Measurements from ENCODE around the gene PRKCA.
"Not testable (repeated sequence)": the region's sequence is repeated elsewhere in the genome, so short reads cannot be mapped to it uniquely, and the experiment has no call there.

PRKCA gene

DNA sequence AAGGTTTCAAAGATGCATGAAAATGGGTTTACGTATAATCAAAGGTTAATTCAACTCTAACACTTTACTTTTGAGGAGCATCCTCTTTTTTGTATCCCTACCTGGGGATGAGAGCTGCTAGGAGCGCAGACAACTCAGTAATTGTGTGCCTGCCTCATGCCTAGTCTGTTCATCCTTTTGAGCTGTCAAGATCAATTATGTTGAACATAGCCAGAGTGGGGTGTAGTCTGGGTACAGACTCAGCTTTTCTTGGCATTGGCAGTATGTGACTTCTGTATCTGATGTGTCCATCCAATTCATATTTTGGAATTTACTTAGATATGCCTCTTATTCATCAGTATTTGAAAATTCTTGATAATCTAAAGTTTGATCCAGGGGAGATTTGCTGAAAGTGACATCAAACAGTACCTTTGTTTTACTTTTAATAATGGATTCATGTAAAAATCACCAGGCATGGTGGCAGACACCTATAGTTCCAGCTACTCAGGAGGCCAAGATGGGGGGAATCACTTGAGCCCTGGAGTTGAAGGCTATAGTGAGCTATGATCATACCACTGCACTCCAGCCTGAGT is 24.1 kb downstream of the PRKCA start:
- no peak for DNase-seq (ENCODE audit: low read depth)

DNA sequence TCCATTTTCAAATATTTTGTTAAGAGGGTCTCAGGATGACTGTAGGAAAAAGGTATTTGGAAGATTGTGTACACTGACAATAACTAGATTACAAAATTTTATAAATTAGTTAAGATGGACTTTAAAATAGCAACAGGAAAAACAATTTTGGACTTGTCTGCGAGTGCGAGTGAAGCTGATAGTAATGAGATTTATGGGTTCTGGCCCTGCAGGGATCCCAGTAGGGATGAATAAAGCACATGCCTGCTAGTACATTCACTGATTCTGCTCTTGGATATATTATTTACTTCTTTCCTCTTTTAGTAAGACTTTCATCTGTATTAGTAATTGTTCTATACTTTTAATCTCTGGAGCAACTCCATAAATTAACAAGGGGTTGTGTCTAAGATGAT is 28.2 kb downstream of the PRKCA start:
- no peak for DNase-seq (ENCODE audit: low read depth)

DNA sequence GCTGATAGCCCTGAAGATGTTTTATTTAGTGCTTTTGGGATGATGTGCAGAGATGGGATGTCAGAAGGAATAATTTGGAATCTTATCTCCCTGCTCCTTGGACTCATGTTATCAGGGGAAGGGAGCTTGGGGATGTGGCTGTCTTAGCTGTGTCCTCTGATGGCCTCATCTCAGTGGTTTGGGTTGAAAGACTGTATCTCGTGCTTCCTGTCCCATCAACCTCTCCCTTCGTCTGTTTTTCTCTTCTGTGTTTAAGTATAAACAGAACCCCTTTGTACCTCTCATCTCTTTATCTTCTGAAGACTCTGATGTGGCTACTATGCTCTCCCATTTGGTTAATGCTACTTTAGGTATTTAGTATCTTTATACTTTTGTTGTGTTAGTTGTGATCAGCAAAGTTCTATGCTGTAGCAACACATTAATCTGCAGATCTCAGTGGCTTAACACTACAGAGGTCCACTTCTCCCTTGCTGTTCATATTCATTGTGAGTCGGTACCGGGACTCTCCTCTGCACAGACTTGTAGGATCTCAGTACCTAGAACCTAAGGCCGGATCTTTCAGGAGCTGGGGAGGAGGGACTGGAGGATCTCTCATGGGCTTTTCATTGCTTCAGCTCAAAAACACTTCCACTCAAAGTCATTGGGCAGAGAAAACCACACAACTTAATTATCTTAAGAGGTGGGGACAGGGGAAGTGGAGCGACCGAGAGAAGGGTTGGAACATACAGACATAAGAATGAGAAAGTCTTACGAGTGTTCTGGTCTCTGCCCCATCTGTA is 28.8 kb downstream of the PRKCA start:
- DNase-seq (ENCODE audit: low read depth) = no peak

DNA sequence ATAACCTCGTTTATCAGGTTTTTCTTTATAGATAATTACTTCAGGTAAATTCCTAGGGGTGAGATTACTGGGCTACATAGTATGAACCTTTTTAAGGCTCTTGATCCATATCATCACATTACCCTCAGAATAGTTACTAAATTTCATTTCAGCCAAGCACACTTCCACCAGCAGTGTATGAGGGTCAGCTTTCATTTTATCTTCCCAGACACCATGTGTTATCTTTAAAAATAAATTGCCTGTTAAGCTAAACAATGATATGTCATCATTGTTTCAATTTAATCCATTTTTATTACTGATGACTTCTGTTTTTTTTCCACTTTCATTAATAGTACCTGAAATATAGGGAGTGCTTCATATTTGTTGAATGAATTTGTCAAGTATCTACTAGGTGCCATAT is 33.4 kb downstream of the PRKCA start:
- DNase-seq (ENCODE audit: low read depth) = no peak

DNA sequence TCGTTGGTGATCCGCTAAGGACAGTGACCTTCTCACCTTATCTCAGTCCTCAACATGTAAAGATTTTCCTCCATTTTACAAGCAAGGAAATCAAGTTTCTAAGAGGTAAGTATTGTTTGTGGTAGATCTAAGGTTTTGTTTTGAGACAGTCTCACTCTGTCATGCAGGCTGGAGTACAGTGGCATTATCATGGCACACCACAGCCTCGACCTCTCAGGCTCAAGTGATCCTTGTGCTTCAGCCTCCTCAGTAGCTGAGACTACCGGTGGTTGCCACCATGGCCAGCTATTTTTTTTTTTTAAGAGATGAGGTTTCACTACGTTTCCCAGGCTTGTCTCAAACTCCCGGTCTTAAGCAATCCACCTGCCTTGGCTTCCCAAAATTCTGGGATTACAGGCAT is 34.9 kb downstream of the PRKCA start:
- no peak for DNase-seq (ENCODE audit: low read depth)

DNA sequence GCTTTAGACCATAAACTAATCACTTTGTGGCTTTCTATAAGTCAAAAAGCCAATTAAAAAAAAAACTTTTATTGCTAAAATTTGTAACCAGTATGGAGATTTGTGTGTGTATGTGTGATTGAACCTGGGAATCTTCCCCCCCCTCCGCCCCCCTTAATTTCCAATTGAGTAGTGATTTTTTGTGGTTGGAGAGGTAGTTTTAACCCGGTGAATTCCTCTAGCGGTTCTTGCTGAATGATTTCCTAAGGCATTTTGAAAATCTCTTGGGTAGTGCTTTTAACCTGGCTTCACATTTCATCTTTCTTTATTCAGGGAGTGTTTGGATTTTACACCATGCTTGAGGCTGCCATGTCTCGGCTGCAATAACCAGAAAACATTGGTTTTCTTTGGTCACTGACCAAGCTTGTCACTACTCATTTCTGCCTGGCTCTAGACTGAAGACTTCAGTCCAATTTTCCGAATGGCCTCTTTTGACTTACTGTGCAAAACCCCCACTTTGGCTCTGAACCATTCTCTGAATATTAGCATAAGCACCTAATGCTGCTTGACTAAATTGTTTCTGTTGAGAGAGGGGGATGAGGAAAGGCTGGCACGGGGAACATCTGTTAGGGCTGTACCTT is 35.6 kb downstream of the PRKCA start:
- no peak for DNase-seq (ENCODE audit: low read depth)

DNA sequence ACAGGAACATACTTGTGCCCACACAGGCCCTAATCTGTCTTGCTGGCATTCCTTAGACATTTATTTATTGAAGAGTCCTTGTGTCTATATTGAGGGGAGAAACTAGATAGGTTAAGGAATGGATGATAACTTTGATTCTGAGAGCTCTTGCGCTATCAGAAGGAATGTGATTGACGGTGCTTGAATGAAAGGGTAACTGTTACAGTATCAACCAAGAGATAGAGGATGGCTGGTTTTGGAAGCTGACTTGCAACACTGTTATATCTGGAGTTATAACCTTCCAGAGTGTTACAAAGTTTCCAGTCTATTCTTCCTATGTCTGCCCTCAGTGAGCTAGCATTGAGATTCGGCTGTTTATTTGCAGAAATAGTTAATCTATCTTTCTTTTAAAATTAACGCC is 36.5 kb downstream of the PRKCA start:
- DNase-seq (ENCODE audit: low read depth) = no peak

DNA sequence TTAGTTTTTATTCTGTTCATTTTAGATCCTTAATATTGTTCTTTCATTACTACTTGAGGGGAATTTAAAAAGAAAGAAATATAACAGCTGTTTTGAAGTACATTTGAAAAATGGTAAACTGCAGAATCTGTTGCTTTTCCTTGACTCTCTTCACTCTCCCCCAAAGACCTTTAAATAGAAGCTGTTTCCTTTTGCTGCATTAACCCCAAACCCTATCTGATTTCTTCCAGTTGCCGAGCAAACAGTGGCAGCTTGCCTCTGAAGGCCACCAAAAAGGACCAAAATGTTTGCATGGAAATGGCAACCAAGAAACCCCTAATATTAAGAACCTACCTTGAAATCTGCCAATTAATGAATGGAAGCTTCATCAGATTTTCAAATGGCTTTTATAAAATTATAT is 37.1 kb downstream of the PRKCA start:
- DNase-seq (ENCODE audit: low read depth) = no peak

DNA sequence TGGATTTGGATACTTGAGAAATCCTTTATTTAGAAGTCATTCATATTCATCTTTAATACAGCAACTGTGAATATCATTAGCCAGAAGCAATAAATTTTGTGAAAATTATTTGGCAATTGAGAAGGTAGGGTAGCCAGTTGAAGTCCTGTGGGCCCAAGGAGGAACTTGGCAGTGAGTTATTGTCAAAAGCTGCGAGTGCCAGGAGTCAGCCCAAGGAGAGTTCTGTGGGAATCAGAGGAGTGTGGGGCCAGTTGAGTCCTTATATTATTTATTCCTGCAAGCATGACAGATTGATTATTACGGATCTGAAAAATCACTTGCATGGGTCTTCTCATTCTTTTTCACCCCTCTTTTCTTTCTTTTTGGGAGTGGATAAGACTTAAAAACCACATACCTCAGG is 38.3 kb downstream of the PRKCA start:
- no peak for DNase-seq (ENCODE audit: low read depth)

DNA sequence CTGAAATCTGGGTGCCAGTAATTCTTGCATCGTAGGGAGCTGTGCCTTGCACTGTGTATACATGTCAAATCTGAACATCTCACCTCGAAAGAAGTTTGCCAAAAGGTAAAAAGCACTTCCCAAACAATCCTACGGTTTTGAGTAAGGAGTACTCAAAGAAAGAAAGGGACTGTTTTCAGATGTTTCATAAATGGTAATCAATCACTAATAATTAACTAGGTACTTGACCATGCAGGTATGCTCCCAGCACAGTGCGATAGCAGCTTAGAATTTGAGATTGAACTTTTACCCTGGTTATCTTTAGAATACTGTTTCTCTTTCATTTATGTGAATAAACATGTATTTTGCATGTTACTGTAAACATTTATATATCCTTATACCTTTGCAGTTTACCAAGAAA is 39.0 kb downstream of the PRKCA start:
- DNase-seq (ENCODE audit: low read depth) = no peak

DNA sequence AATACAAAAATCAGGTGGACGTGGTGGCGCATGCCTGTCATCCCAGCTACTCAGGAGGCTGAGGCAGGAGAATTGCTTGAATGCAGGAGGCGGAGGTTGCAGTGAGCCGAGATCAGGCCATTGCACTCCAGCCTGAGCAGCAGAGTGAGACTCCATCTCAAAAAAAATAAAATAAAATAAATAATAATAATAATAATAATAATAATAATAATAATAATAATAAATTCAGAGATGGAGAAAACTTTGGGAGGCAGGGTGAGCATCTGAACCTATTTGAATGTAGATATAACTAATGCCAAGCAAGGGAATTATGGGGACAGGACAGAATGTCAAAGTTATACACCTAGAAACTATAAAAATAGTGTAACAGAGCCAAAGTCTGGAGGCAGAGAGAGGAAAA is 39.9 kb downstream of the PRKCA start:
- DNase-seq (ENCODE audit: low read depth) = not testable (repeated sequence)

DNA sequence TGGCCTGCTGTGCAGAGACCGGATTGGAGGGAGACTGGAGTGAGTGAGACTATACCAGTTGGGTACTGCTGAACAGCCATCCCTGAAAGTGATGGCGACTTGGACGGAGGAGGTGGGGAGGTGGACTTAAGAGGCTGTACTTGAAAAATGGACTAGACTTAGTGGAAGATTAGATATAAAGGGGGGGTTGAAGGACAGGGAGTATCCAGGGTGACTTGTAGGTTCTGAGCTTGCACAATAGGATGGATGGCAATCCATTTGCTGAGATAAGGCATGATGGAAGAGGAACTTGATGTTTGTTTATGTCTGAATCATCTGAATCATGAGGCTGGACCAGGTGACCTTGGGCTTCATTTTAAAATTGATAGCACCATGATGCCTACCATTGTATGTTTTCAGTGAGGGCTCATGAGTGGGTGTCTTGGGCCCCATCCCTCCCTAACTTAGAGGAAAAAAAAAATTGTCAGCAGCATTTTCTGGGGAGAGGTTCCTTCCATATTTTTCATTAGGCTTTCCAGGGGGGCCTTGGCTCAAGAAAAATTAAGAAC is 41.2 kb downstream of the PRKCA start:
- no peak for DNase-seq (ENCODE audit: low read depth)

DNA sequence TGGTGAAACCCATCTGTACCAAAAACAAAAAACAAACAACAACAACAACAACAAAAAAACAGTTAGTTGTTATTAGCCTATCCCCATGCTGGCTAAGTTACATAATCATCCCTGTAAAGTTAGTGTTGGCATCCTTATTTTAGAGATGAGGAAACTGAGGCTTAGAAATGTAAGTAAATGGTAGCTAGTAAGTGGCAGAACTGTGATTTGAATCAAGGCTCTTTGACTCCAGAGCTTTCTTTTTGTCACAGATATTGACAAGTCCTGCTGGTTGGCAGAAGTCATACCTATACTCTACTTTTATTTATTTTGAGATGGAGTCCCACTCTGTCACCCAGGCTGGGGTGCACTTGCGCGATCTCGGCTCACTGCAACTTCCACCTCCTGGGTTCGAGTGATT is 42.1 kb downstream of the PRKCA start:
- DNase-seq (ENCODE audit: low read depth) = no peak

DNA sequence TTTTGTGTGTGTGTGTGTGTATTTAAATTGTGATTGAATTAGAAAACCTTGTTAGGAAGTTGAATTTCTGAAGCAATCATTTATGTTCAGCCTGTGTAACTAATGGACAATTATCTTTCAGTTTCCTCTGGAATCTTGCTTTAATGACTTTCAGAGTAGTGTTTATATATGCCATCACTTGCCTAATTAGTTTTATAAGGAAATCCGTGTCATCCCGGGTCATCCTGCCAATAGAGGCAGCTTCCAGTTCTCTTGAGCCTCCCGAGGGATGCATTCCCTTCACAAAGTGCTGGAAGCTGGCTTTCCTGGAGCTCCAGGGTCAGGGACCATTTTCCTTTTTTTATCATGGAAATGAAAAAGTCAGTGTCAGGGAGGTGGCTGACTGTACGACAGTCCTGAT is 42.9 kb downstream of the PRKCA start:
- DNase-seq (ENCODE audit: low read depth) = no peak

DNA sequence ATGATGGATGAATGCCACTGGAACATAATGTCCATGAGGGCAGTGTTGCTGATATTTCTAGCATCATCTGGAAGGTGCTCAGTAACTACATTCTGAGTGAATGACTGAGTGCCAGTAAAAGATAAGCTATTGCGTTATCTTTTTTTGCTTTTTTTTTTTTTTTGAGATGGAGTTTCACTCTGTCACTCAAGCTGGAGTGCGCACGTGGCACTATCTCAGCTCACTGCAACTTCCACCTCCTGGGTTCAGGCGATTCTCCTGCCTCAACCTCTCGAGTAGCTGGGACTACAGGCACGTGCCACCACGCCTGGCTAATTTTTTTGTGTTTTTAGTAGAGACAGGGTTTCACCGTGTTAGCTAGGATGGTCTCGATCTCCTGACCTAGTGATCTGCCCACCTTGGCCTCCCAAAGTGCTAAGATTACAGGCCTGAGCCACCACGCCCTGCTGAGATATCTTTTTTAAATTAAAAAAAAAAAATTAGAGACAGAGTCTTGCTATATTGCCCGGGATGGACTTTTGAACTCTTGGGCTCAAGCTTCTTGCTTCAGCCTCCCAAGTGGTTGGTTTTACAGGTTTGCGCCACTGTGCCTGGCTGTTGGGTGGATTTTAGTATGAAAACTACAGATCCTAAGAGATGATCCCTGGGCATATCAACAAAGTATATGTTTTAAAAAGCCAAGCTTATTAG is 43.7 kb downstream of the PRKCA start:
- not testable (repeated sequence) for DNase-seq (ENCODE audit: low read depth)

DNA sequence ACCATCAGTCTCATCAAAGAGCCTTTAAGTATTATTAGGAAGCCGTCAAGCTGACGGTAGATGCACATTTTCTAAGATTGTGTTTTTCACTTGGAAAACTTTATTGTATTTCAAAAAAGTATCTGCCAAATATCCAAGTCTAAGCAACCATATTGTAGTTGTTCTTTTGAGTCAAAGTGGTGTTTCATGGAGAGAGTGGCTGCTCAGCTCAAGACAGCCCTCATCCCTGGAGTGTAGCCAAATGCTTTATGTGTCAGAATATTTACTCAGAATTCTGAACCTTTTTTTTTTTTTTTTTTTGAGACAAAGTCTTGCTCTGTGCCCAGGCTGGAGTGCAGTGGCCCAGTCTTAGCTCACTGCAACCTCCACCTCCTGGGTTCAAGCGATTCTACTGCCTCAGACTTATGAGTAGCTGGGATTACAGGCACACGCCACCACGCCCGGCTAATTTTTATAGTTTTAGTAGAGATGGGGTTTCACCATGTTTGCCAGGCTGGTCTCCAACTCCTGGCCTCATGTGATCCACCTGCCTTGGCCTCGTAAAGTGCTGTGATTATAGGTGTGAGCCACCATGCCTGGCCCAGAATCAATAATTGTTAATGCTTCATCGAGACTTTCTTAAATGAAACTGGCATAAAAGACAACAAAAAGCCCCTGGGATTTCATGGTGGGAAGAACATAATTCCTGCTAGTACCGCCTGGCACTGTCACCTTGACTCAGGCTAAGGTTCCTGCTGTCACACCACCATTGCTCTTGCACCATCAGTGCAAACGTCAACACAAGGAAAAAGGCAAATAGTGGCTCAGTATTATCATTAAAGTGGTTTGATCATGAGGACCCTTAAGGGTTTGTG is 45.5 kb downstream of the PRKCA start:
- no peak for DNase-seq (ENCODE audit: low read depth)

DNA sequence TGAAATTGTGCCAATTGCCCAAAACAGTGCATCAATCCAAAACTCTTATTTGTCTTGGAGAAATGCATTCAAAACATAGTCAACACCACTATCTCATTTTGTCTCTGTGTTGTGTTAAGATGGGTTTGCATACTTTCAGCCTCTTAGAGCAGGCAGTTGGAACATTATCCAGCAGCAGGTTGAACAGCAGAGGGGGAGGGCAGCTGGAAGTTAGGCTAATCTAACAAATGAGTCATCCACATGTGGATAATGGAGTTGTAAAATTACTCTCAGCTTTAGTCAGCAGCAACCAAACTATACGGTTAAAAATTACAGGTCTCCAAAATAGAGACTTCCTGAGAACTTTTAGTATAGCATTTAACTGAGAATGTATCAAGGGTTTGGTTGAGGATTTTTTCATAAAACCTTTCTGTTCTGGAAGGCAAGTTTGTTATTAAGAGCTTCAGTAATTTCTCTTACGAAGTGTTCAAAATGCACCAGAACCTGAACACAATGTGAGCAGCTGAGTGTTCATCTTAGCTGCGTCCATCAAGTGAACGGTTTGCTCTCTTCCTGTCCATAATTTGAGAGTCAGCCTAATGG is 46.3 kb downstream of the PRKCA start:
- DNase-seq (ENCODE audit: low read depth) = no peak

DNA sequence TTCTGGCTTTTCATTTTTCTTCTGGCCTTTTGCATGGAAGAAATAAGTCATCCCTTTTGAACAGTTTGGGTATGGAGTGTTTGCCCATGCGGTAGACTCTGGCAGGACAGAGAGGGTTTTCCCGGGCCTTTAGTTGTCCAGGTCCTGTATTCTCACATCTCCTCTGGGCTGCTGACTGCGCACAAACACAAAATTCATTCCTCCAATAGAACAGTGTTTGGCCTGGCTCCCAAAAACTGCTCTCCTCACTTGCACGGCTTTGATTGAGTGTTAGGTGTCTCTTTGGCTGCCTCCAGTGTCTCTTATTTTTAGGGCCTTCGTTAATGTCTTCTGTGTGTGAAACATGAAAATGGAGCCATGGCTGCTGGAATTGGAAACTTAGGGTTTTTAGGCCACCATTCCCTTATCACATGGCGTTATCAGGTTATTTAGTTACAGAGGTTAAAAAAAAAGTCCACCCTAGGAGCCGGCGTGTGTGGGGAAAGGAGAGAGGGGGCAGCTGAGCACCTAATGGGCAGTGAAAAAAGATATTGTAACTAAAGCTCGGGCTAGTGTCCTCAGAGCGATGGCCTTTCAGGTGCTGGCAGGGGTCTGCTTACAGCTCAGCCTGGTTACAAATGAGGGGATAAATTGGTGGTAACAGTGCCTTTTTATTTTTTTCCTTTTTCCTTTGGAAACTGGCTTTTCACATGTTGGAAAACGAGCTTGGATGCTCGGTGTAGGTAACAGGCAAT is 47.3 kb downstream of the PRKCA start:
- DNase-seq (ENCODE audit: low read depth) = no peak

DNA sequence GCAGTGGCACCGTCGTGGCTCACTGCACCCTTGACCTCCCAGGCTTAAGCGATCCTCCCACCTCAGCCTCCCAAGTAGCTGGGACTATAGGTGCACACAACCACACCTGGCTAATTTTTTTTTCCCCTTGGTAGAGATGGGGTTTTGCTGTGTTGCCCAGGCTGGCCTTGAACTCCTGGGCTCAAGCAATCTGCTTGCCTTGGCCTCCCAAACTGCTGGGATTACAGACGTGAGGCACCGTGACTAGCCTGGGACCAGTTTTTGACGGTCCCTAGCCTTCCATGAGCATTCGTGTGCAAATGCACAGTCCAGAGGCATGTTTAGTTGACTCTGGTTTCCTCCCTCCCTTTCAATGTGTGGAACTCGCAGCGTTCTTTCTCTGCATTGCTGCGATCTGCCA is 48.2 kb downstream of the PRKCA start:
- DNase-seq (ENCODE audit: low read depth) = not testable (repeated sequence)

DNA sequence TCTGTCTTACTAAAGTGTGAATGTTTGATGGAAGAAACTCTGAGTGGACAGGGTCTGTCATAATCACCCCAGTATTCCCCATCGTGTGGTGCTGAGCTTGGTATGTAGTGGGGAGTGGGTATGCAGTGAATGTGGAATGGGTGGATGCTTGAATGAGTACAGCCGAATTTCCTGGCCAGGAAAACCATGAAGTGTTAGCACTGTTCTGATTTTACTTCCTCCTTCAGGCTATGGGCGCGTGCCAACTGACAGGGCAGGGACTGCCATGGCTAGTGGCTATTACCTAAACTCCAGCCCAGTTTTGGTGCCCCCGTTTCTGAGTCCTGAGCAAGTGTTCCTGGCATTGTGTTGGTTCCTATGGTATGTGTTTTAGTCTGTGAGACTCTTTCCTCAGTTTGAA is 48.6 kb downstream of the PRKCA start:
- no peak for DNase-seq (ENCODE audit: low read depth)

DNA sequence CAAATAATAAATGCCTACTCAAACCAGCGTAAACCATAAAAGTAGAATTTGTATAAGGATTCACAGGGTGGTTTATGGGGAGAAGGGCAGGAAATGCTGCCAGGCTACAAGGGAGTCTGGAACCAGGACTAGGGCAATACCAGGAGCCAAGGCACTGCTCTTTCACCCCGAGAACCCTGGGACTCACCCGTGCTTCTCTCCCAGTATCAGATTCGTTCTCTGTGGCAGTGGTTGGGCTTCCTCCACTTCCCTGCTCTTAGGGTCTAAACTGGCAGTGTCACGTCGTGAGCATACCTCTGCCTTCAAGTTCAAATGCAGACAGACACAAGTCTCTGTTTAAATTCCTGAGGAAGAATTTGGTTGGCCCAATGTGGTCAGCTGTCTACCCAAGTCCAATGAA is 49.3 kb downstream of the PRKCA start:
- no peak for DNase-seq (ENCODE audit: low read depth)
